Retinal pigment epithelial cell (primary cell): Measurements from ENCODE around the gene SLC2A8.

Source experiments
- DNase-seq: peaks from one replicate; pipeline ENCODE4 v3.0.0-alpha.2; 2010; ENCODE audit warnings: low read depth
- H3K4me3 ChIP-seq: 2 replicates; pipeline ENCODE4 v1.5.1; 2011; ENCODE audit warnings: mild to moderate bottlenecking, low read length, control low read depth, moderate library complexity
- TF ChIP-seq, protein P1 (sequence below): conservative IDR thresholded peaks from 2 replicates; pipeline ENCODE4 v1.5.1; 2011; ENCODE audit warnings: low read depth, low read length, control low read depth, inconsistent platforms

SLC2A8 gene

DNA sequence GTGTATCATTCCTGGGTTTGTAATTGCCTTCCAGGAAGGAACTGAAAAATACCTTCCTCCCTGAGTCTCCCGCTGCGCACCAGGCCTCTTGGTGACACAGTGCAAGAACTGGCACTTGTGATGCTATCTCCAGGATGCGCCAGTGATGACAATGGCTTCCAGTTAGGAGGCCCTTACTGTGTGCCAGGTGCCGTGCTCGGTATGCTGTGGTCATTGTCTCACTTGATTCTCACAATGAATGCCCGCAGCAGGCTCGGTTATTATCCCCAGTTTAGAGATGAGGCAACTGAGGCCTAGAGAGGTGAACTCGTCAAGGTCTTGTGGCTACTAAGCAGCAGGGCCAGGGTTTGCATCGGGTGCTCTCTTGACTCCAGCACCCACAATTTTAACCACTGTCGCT lies 31.5 kb upstream of the SLC2A8 start:
- TF ChIP-seq, protein P1, sequence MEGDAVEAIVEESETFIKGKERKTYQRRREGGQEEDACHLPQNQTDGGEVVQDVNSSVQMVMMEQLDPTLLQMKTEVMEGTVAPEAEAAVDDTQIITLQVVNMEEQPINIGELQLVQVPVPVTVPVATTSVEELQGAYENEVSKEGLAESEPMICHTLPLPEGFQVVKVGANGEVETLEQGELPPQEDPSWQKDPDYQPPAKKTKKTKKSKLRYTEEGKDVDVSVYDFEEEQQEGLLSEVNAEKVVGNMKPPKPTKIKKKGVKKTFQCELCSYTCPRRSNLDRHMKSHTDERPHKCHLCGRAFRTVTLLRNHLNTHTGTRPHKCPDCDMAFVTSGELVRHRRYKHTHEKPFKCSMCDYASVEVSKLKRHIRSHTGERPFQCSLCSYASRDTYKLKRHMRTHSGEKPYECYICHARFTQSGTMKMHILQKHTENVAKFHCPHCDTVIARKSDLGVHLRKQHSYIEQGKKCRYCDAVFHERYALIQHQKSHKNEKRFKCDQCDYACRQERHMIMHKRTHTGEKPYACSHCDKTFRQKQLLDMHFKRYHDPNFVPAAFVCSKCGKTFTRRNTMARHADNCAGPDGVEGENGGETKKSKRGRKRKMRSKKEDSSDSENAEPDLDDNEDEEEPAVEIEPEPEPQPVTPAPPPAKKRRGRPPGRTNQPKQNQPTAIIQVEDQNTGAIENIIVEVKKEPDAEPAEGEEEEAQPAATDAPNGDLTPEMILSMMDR = no peak
- H3K4me3 ChIP-seq = no peak overlapping the region
- DNase-seq = no peak

DNA sequence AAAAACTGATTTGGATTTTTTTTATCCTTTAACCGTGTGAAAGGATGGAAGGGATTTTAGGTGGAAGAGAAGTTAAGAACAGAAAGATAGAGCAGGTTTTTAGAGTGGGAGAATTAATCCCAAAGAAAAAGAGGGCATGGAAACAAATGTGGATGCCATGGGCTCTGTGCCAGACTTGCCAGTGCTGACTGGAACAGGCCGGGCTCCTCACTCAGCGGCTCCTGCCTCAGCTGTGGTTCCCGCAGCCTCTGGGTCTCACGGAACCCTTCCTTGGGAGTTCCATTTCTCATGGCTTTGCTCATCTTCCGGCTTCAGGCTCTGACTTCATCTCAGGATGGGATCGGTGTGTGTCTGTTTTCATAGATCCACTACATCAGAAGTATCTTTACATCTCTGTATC lies 30.4 kb upstream of the SLC2A8 start:
- DNase-seq = no peak
- TF ChIP-seq, protein P1 = no peak
- H3K4me3 ChIP-seq = no peak overlapping the region

DNA sequence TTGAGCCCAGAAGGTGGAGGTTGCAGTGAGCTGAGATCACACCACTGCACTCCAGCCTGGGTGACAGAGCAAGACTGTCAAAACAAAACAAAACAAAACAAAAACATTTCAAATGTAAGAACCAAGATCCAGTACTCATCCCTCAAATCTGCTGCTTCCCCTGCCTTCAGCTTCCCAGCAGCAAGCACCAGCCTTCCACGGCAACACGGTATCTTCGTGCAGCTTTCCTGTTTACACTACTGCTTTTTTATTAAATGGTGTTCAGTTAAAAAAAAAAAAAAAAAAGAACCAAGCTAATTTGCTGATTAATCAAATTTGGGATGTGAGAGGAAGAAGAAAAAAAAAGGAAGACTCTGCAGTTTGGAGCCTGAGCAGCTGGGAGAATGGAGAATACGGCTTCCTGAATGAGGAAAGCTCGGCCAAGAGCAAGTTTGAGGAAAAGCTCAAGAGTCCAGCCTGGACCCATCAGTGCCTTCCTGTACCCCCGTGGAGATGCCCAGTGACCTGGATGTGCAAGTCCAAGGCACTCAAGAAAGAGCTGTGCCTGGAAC lies 28.0 kb upstream of the SLC2A8 start:
- TF ChIP-seq, protein P1 = no peak
- DNase-seq = no peak
- H3K4me3 ChIP-seq = no peak overlapping the region

DNA sequence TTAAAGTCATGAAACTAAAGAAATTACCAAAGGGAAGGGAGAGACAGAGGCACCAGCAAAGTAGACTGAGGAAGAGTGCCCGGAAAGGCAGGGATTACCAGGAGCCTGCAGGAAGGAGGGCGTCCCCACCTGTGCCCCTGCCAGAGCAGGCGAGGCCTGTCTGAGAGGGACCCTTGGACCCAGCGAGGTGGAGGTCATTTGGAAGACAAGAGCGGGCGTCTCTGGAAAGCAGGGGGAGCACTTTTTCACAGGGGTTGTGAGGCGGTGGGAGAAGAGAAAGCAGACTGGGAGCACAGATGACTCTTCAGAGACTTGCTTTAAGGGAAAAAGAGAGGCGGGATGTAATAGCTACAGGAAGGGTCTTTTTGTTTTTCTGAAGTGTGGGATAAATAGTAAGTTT lies 27.5 kb upstream of the SLC2A8 start:
- DNase-seq = no peak
- no peak overlapping the region for H3K4me3 ChIP-seq
- TF ChIP-seq, protein P1 = no peak

DNA sequence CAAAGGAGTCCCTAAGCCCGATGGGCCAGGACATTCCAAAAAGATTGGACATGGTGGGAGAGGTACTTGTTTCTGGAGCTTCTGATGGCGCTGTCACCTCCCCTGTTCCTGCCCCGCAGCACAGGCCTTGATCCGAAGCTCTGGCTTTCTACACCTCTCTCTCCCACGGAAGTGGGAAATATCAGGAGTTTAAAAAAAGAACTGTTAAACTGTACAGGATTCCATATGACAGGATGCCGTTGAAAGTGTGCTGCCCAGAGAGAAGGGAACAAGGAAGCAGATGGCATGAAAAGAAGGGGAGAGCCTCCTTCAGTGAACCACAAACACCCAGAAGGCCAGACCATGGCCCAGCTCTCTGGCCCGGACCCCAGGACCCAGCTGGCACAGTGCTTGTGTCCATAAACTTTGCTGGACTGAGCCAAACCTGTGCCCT lies 26.8 kb upstream of the SLC2A8 start:
- no peak for DNase-seq
- TF ChIP-seq, protein P1 = no peak
- no peak overlapping the region for H3K4me3 ChIP-seq

DNA sequence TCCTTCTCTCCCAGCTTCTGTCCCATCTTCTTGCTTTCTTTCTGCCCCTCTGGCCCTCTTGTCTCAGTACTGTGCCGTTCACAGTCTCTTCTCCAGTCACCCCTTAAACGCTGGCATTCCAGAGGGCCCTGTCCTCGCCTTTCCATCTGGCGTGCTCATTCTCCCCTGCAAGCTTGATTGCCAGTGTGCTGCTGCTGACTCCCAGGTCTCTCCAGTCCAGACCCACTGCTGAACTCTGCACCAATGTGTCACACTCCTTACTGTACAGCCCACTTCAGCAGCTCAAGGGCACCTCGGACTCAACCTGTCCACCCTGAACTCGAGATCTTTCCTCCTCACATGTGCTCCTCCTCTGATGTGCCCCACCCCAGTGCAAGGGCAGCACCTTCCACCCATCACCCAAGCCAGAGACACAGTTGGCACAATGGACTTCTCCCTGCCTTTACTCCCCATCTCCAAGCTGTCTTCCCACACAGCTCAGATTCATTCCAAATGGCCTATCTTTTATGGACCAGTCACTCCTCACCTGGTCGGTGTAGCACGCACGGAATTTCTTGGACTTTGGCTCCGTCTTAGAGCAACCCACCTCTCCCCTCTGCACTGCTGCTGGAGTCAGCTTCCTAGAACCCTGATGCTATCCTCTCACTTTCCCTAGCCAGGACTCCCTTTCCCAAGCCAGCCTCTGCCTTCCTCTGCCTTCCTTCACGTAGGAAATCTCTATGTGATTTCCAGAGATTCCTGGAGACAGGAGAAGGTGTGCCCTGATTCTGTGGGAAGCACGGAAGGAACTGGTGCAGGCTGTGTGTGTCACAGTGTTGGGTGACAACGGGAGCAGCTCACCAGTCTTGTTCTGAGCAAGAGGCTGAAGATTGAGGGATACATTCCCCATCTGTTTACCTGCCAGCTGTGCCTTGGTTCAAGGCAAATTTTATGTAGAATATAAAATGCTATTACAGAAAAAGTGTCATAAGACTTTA lies 26.0 kb upstream of the SLC2A8 start:
- no peak for DNase-seq
- TF ChIP-seq, protein P1 = no peak
- no peak overlapping the region for H3K4me3 ChIP-seq
